ENCODE data around the gene SETD6.

SETD6 gene

GRCh38 chr16:58494981-58495520 is 20.3 kb upstream of the SETD6 start:
- DNase-seq = peak; percentile 41

GRCh38 chr16:58495521-58496331 is 19.6 kb upstream of the SETD6 start:
- DNase-seq = no peak

GRCh38 chr16:58497468-58497867 is 17.8 kb upstream of the SETD6 start:
- DNase-seq = no peak

- DNase-seq = no peak
These were observed 17.4 kb upstream of the SETD6 start for GRCh38 chr16:58497935-58498334.

GRCh38 chr16:58498341-58499091 is 16.8 kb upstream of the SETD6 start:
- DNase-seq = no peak

- DNase-seq = no peak
These were observed 16.2 kb upstream of the SETD6 start for GRCh38 chr16:58499092-58499511.

GRCh38 chr16:58499615-58500351 is 15.5 kb upstream of the SETD6 start, which contains the start of gene NDRG4:
Gene NDRG4, plus strand, starts transcription at chr16:58500143. Its CDS starts 106 bp downstream, at chr16:58500249.
- no peak for DNase-seq

GRCh38 chr16:58500430-58501241 is 14.7 kb upstream of the SETD6 start:
- no peak for DNase-seq

- peak; percentile 48 for DNase-seq
These were observed 13.8 kb upstream of the SETD6 start for GRCh38 chr16:58501242-58502131.

GRCh38 chr16:58502217-58502921 is 12.9 kb upstream of the SETD6 start:
- DNase-seq = no peak

- DNase-seq = no peak
These were observed 12.0 kb upstream of the SETD6 start for GRCh38 chr16:58503166-58503862.

- no peak for DNase-seq
These were observed 11.2 kb upstream of the SETD6 start for GRCh38 chr16:58503863-58504688.

- no peak for DNase-seq
These were observed 8.8 kb upstream of the SETD6 start for GRCh38 chr16:58506241-58507194.

- DNase-seq = no peak
These were observed 7.9 kb upstream of the SETD6 start for GRCh38 chr16:58507195-58507962.

GRCh38 chr16:58507963-58508670 is 7.2 kb upstream of the SETD6 start:
- DNase-seq = no peak

GRCh38 chr16:58508671-58509251 is 6.6 kb upstream of the SETD6 start:
- DNase-seq = no peak
